WTC11 (cell line): ENCODE measurements around the gene FKBP4. TPM values are rescaled to one million over a fixed set of nuclear protein-coding genes. Genes with fewer than 3 reads are reported as not detected.
A peak's percentile ranks its signal among the peaks of the same experiment; 100 is the strongest.

ENCODE experiments used
- CREB1 ChIP-seq: sonication (generic); formaldehyde crosslinking; IDR thresholded peaks from 2 replicates; pipeline ENCODE4 v1.8.0; 2023; ENCODE audit warnings: mild to moderate bottlenecking, missing genetic modification reagents
- CREM ChIP-seq: sonication (generic); formaldehyde crosslinking; IDR thresholded peaks from 2 replicates; pipeline ENCODE4 v1.8.1; 2022; ENCODE audit warnings: mild to moderate bottlenecking, missing genetic modification reagents, moderate library complexity
- EMX1 ChIP-seq: fragments of 250-450 bp; sonication (Bioruptor Pico); IDR thresholded peaks from 2 replicates; pipeline ENCODE4 v1.8.0; 2021; ENCODE audit warnings: mild to moderate bottlenecking
- ESRRA ChIP-seq: sonication (generic); formaldehyde crosslinking; IDR thresholded peaks from 2 replicates; pipeline ENCODE4 v1.8.1; 2022; ENCODE audit warnings: mild to moderate bottlenecking, missing genetic modification reagents, borderline replicate concordance
- FOXJ3 ChIP-seq: sonication (generic); formaldehyde crosslinking; IDR thresholded peaks from 2 replicates; pipeline ENCODE4 v1.9.0; 2021; ENCODE audit warnings: missing genetic modification reagents, mild to moderate bottlenecking, borderline replicate concordance
- FOXP4 ChIP-seq: sonication (generic); formaldehyde crosslinking; IDR thresholded peaks from 2 replicates; pipeline ENCODE4 v1.8.0; 2022; ENCODE audit warnings: mild to moderate bottlenecking, missing genetic modification reagents
- GABPB1 ChIP-seq: sonication (generic); formaldehyde crosslinking; IDR thresholded peaks from 2 replicates; pipeline ENCODE4 v1.8.1; 2023; ENCODE audit warnings: mild to moderate bottlenecking, missing genetic modification reagents
- GRHL2 ChIP-seq: fragments of 250-450 bp; sonication (Bioruptor Pico); IDR thresholded peaks from 2 replicates; pipeline ENCODE4 v1.8.0; 2022; ENCODE audit warnings: mild to moderate bottlenecking, moderate library complexity; ENCODE audit not compliant: insufficient replicate concordance, severe bottlenecking
- IRF2 ChIP-seq: sonication (generic); formaldehyde crosslinking; IDR thresholded peaks from 2 replicates; pipeline ENCODE4 v1.8.0; 2022; ENCODE audit warnings: low read depth, missing genetic modification reagents, borderline replicate concordance
- JAZF1 ChIP-seq: fragments of 250-450 bp; sonication (Bioruptor Pico); IDR thresholded peaks from 2 replicates; pipeline ENCODE4 v1.9.0; 2021; ENCODE audit warnings: moderate library complexity, mild to moderate bottlenecking, inconsistent platforms
- KAT7 ChIP-seq: sonication (generic); formaldehyde crosslinking; IDR thresholded peaks from 2 replicates; pipeline ENCODE4 v1.8.1; 2023; ENCODE audit warnings: missing genetic modification reagents, mild to moderate bottlenecking, borderline replicate concordance
- MAX ChIP-seq: sonication (generic); formaldehyde crosslinking; IDR thresholded peaks from 2 replicates; pipeline ENCODE4 v1.8.0; 2022; ENCODE audit warnings: mild to moderate bottlenecking, missing genetic modification reagents
- NFATC4 ChIP-seq: fragments of 250-450 bp; sonication (Bioruptor Pico); IDR thresholded peaks from 2 replicates; pipeline ENCODE4 v1.9.0; 2021; ENCODE audit warnings: mild to moderate bottlenecking
- NR1H2 ChIP-seq: sonication (generic); formaldehyde crosslinking; IDR thresholded peaks from 2 replicates; pipeline ENCODE4 v1.9.0; 2021; ENCODE audit warnings: mild to moderate bottlenecking, moderate library complexity, missing genetic modification reagents
- PRRX2 ChIP-seq: fragments of 250-450 bp; sonication (Bioruptor Pico); IDR thresholded peaks from 2 replicates; pipeline ENCODE4 v1.8.0; 2021; ENCODE audit warnings: mild to moderate bottlenecking
- SP1 ChIP-seq: sonication (generic); formaldehyde crosslinking; conservative IDR thresholded peaks from 2 replicates; pipeline ENCODE4 v1.8.1; 2022; ENCODE audit warnings: missing genetic modification reagents
- TCF7 ChIP-seq: sonication (generic); formaldehyde crosslinking; IDR thresholded peaks from 2 replicates; pipeline ENCODE4 v1.8.0; 2022; ENCODE audit warnings: mild to moderate bottlenecking, low read depth, missing genetic modification reagents, moderate library complexity
- TEAD1 ChIP-seq: sonication (generic); formaldehyde crosslinking; IDR thresholded peaks from 2 replicates; pipeline ENCODE4 v1.8.0; 2022; ENCODE audit warnings: mild to moderate bottlenecking, missing genetic modification reagents
- ZMAT4 ChIP-seq: fragments of 250-450 bp; sonication (Bioruptor Pico); IDR thresholded peaks from 2 replicates; pipeline ENCODE4 v1.9.0; 2021; ENCODE audit warnings: mild to moderate bottlenecking
- ZNF138 ChIP-seq: sonication (generic); formaldehyde crosslinking; conservative IDR thresholded peaks from 2 replicates; pipeline ENCODE4 v1.8.1; 2022; ENCODE audit warnings: mild to moderate bottlenecking, moderate library complexity, missing genetic modification reagents
- ZNF317 ChIP-seq: sonication (generic); formaldehyde crosslinking; IDR thresholded peaks from 2 replicates; pipeline ENCODE4 v1.8.1; 2023; ENCODE audit warnings: low read depth, mild to moderate bottlenecking, moderate library complexity, missing genetic modification reagents, borderline replicate concordance
- ZNF425 ChIP-seq: fragments of 250-450 bp; sonication (Bioruptor Pico); conservative IDR thresholded peaks from 2 replicates; pipeline ENCODE4 v1.9.0; 2021; ENCODE audit warnings: mild to moderate bottlenecking
- total RNA-seq: library from RNA; stranded (reverse); gene quantifications from 3 replicates; pipeline ENCODE4 v1.2.3, GENCODE V29; 2021
- TF ChIP-seq, protein P1 (sequence below): sonication (generic); formaldehyde crosslinking; IDR thresholded peaks from 2 replicates; pipeline ENCODE4 v1.8.0; 2023; ENCODE audit warnings: missing genetic modification reagents, mild to moderate bottlenecking, borderline replicate concordance
- TF ChIP-seq, protein P2 (sequence below): sonication (generic); formaldehyde crosslinking; conservative IDR thresholded peaks from 2 replicates; pipeline ENCODE4 v1.8.1; 2023; ENCODE audit warnings: mild to moderate bottlenecking, low read depth, missing genetic modification reagents, moderate library complexity
- TF ChIP-seq, protein P3 (sequence below): fragments of 250-450 bp; sonication (Bioruptor Pico); IDR thresholded peaks from 2 replicates; pipeline ENCODE4 v2.1.2; 2022; ENCODE audit warnings: mild to moderate bottlenecking, moderate library complexity

Gene FKBP4
- total RNA-seq, 1 experiment from 2014 or later: 257 TPM

GRCh38 chr12:2752676-2753371 lies 41.9 kb upstream of the FKBP4 start (continued):
- TF ChIP-seq ZNF425 (no peak), JAZF1 (CRISPR knock-in tag) (no peak), KAT7 (peak; percentile 100), CREM (CRISPR knock-in tag) (peak; percentile 97), ZNF138 (CRISPR knock-in tag) (peak; percentile 100), GRHL2 (no peak), TEAD1 (peak; percentile 100), SP1 (peak; percentile 98), ZNF317 (CRISPR knock-in tag) (peak; percentile 95), MAX (CRISPR knock-in tag) (peak; percentile 99), FOXJ3 (CRISPR knock-in tag) (peak; percentile 98), TCF7 (peak; percentile 100), ZMAT4 (CRISPR knock-in tag) (no peak), EMX1 (CRISPR knock-in tag) (peak; percentile 94), CREB1 (CRISPR knock-in tag) (peak; percentile 100), PRRX2 (peak; percentile 91), GABPB1 (CRISPR knock-in tag) (peak; percentile 96), NFATC4 (CRISPR knock-in tag) (no peak), ESRRA (peak; percentile 100), IRF2 (peak; percentile 99), FOXP4 (CRISPR knock-in tag) (peak; percentile 100), NR1H2 (peak; percentile 99)
- TF ChIP-seq, protein P1, sequence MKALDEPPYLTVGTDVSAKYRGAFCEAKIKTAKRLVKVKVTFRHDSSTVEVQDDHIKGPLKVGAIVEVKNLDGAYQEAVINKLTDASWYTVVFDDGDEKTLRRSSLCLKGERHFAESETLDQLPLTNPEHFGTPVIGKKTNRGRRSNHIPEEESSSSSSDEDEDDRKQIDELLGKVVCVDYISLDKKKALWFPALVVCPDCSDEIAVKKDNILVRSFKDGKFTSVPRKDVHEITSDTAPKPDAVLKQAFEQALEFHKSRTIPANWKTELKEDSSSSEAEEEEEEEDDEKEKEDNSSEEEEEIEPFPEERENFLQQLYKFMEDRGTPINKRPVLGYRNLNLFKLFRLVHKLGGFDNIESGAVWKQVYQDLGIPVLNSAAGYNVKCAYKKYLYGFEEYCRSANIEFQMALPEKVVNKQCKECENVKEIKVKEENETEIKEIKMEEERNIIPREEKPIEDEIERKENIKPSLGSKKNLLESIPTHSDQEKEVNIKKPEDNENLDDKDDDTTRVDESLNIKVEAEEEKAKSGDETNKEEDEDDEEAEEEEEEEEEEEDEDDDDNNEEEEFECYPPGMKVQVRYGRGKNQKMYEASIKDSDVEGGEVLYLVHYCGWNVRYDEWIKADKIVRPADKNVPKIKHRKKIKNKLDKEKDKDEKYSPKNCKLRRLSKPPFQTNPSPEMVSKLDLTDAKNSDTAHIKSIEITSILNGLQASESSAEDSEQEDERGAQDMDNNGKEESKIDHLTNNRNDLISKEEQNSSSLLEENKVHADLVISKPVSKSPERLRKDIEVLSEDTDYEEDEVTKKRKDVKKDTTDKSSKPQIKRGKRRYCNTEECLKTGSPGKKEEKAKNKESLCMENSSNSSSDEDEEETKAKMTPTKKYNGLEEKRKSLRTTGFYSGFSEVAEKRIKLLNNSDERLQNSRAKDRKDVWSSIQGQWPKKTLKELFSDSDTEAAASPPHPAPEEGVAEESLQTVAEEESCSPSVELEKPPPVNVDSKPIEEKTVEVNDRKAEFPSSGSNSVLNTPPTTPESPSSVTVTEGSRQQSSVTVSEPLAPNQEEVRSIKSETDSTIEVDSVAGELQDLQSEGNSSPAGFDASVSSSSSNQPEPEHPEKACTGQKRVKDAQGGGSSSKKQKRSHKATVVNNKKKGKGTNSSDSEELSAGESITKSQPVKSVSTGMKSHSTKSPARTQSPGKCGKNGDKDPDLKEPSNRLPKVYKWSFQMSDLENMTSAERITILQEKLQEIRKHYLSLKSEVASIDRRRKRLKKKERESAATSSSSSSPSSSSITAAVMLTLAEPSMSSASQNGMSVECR (CRISPR knock-in tag): peak; percentile 100
- TF ChIP-seq, protein P2, sequence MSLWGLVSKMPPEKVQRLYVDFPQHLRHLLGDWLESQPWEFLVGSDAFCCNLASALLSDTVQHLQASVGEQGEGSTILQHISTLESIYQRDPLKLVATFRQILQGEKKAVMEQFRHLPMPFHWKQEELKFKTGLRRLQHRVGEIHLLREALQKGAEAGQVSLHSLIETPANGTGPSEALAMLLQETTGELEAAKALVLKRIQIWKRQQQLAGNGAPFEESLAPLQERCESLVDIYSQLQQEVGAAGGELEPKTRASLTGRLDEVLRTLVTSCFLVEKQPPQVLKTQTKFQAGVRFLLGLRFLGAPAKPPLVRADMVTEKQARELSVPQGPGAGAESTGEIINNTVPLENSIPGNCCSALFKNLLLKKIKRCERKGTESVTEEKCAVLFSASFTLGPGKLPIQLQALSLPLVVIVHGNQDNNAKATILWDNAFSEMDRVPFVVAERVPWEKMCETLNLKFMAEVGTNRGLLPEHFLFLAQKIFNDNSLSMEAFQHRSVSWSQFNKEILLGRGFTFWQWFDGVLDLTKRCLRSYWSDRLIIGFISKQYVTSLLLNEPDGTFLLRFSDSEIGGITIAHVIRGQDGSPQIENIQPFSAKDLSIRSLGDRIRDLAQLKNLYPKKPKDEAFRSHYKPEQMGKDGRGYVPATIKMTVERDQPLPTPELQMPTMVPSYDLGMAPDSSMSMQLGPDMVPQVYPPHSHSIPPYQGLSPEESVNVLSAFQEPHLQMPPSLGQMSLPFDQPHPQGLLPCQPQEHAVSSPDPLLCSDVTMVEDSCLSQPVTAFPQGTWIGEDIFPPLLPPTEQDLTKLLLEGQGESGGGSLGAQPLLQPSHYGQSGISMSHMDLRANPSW (CRISPR knock-in tag): peak; percentile 100
- TF ChIP-seq, protein P3, sequence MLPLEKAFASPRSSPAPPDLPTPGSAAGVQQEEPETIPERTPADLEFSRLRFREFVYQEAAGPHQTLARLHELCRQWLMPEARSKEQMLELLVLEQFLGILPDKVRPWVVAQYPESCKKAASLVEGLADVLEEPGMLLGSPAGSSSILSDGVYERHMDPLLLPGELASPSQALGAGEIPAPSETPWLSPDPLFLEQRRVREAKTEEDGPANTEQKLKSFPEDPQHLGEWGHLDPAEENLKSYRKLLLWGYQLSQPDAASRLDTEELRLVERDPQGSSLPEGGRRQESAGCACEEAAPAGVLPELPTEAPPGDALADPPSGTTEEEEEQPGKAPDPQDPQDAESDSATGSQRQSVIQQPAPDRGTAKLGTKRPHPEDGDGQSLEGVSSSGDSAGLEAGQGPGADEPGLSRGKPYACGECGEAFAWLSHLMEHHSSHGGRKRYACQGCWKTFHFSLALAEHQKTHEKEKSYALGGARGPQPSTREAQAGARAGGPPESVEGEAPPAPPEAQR (CRISPR knock-in tag): peak; percentile 98
